GM12801 (cell line): Measurements from ENCODE around the gene WNT3.

ENCODE experiments used
- CTCF ChIP-seq: IDR thresholded peaks from one replicate; pipeline ENCODE4 v1.5.1; 2011; ENCODE audit warnings: control low read depth; ENCODE audit not compliant: insufficient read length; ENCODE audit errors: extremely low read depth

Gene WNT3

GRCh38 chr17:46730679-46731078 lies 87.8 kb downstream of the WNT3 start:
- no peak for TF ChIP-seq CTCF

GRCh38 chr17:46730026-46730425 lies 88.5 kb downstream of the WNT3 start:
- TF ChIP-seq CTCF: no peak

GRCh38 chr17:46727572-46728348 lies 90.7 kb downstream of the WNT3 start:
- TF ChIP-seq CTCF: no peak

GRCh38 chr17:46726206-46726605 lies 92.3 kb downstream of the WNT3 start:
- no peak for TF ChIP-seq CTCF

GRCh38 chr17:46722662-46723285 lies 95.7 kb downstream of the WNT3 start:
- no peak for TF ChIP-seq CTCF

GRCh38 chr17:46720408-46720807 lies 98.1 kb downstream of the WNT3 start:
- no peak for TF ChIP-seq CTCF

- no peak for TF ChIP-seq CTCF
Measured at GRCh38 chr17:46719891-46720290, 98.6 kb downstream of the WNT3 start.
